ENCODE data around the gene PAPPA. TPM values are rescaled to one million over a fixed set of nuclear protein-coding genes. Genes with fewer than 3 reads are reported as not detected.

Gene PAPPA
- total RNA-seq, 2 experiments from 2014 or later = not detected

- Mint-ChIP-seq H3K36me3 (ENCODE audit: low read depth) (no peaks in the 10 kb centered on the region), H3K4me3 (no peak overlapping the region), H3K27me3 (no peaks in the 10 kb centered on the region), H3K9me3 (no peaks in the 10 kb centered on the region), H3K4me1 (no peaks in the 10 kb centered on the region), H3K27ac (no peak overlapping the region)
- POLR2A ChIA-PET = no interaction called here
- no peak for DNase-seq
- CTCF ChIA-PET = no interaction called here
Observed at GRCh38 chr9:116179568-116179967, 26.0 kb downstream of the PAPPA start.

GRCh38 chr9:116181853-116182610 is 28.4 kb downstream of the PAPPA start:
- H3K36me3 Mint-ChIP-seq (ENCODE audit: low read depth) = no peaks in the 10 kb centered on the region
- DNase-seq = no peak
- ChIA-PET CTCF (no interaction called here), POLR2A (no interaction called here)
- H3K9me3 Mint-ChIP-seq = peaks cover under 1% of the 10 kb centered on the region
- H3K4me3 Mint-ChIP-seq = no peak overlapping the region
- H3K27ac Mint-ChIP-seq = no peak overlapping the region
- no peaks in the 10 kb centered on the region for H3K27me3 Mint-ChIP-seq
- H3K4me1 Mint-ChIP-seq = no peaks in the 10 kb centered on the region

- CTCF ChIA-PET = no interaction called here
- DNase-seq = no peak
- no peaks in the 10 kb centered on the region for H3K27me3 Mint-ChIP-seq
- H3K4me3 Mint-ChIP-seq = no peak overlapping the region
- no peaks in the 10 kb centered on the region for H3K4me1 Mint-ChIP-seq
- peaks cover 3% of the 10 kb centered on the region for H3K9me3 Mint-ChIP-seq
- POLR2A ChIA-PET = no interaction called here
- H3K27ac Mint-ChIP-seq = no peak overlapping the region
- H3K36me3 Mint-ChIP-seq (ENCODE audit: low read depth) = no peaks in the 10 kb centered on the region
Observed at GRCh38 chr9:116182876-116183275, 29.3 kb downstream of the PAPPA start.

- ChIA-PET POLR2A (no interaction called here), CTCF (interaction anchor here (0.6 kb wide), 1 partner anchor 473 kb away, joined by 3 read pairs; no protein-coding TSS in a partner anchor)
- no peak overlapping the region for H3K27ac Mint-ChIP-seq
- no peaks in the 10 kb centered on the region for H3K4me1 Mint-ChIP-seq
- no peak for DNase-seq
- H3K36me3 Mint-ChIP-seq (ENCODE audit: low read depth) = no peaks in the 10 kb centered on the region
- peaks cover 3% of the 10 kb centered on the region for H3K9me3 Mint-ChIP-seq
- no peaks in the 10 kb centered on the region for H3K27me3 Mint-ChIP-seq
- H3K4me3 Mint-ChIP-seq = no peak overlapping the region
Observed at GRCh38 chr9:116187570-116188170, 34.1 kb downstream of the PAPPA start.

- H3K36me3 Mint-ChIP-seq (ENCODE audit: low read depth) = no peaks in the 10 kb centered on the region
- peaks cover 3% of the 10 kb centered on the region for H3K9me3 Mint-ChIP-seq
- H3K27ac Mint-ChIP-seq = no peak overlapping the region
- DNase-seq = no peak
- no peak overlapping the region for H3K4me3 Mint-ChIP-seq
- H3K4me1 Mint-ChIP-seq = no peaks in the 10 kb centered on the region
- POLR2A ChIA-PET = no interaction called here
- no peaks in the 10 kb centered on the region for H3K27me3 Mint-ChIP-seq
- CTCF ChIA-PET = no interaction called here
Observed at GRCh38 chr9:116189683-116190082, 36.1 kb downstream of the PAPPA start.

- no peaks in the 10 kb centered on the region for H3K4me1 Mint-ChIP-seq
- no peaks in the 10 kb centered on the region for H3K36me3 Mint-ChIP-seq (ENCODE audit: low read depth)
- POLR2A ChIA-PET = no interaction called here
- DNase-seq = no peak
- CTCF ChIA-PET = no interaction called here
- H3K27ac Mint-ChIP-seq = no peak overlapping the region
- no peaks in the 10 kb centered on the region for H3K27me3 Mint-ChIP-seq
- H3K4me3 Mint-ChIP-seq = no peak overlapping the region
- peaks cover 3% of the 10 kb centered on the region for H3K9me3 Mint-ChIP-seq
Observed at GRCh38 chr9:116190637-116191396, 37.2 kb downstream of the PAPPA start.

- H3K4me1 Mint-ChIP-seq = no peaks in the 10 kb centered on the region
- H3K27ac Mint-ChIP-seq = no peak overlapping the region
Observed at GRCh38 chr9:116191576-116192415, 38.2 kb downstream of the PAPPA start.

GRCh38 chr9:116193636-116194035 is 40.0 kb downstream of the PAPPA start:
- no peak for DNase-seq
- Mint-ChIP-seq H3K4me1 (no peaks in the 10 kb centered on the region), H3K27ac (no peak overlapping the region), H3K36me3 (ENCODE audit: low read depth) (no peaks in the 10 kb centered on the region), H3K9me3 (no peaks in the 10 kb centered on the region), H3K27me3 (no peaks in the 10 kb centered on the region), H3K4me3 (no peak overlapping the region)
- ChIA-PET CTCF (no interaction called here), POLR2A (no interaction called here)

More at GRCh38 chr9:116191576-116192415, 38.2 kb downstream of the PAPPA start:
- ChIA-PET POLR2A (no interaction called here), CTCF (no interaction called here)
- no peak for DNase-seq
- H3K4me3 Mint-ChIP-seq = no peak overlapping the region
- H3K36me3 Mint-ChIP-seq (ENCODE audit: low read depth) = no peaks in the 10 kb centered on the region
- H3K27me3 Mint-ChIP-seq = no peaks in the 10 kb centered on the region
- peaks cover 3% of the 10 kb centered on the region for H3K9me3 Mint-ChIP-seq

GRCh38 chr9:116196806-116197205 is 43.2 kb downstream of the PAPPA start:
- Mint-ChIP-seq H3K9me3 (no peaks in the 10 kb centered on the region), H3K36me3 (ENCODE audit: low read depth) (no peaks in the 10 kb centered on the region), H3K27me3 (no peaks in the 10 kb centered on the region), H3K4me3 (no peak overlapping the region), H3K27ac (no peak overlapping the region), H3K4me1 (no peaks in the 10 kb centered on the region)
- CTCF ChIA-PET = no interaction called here
- POLR2A ChIA-PET = no interaction called here
- DNase-seq = no peak

GRCh38 chr9:116198344-116198743 is 44.8 kb downstream of the PAPPA start:
- no peaks in the 10 kb centered on the region for H3K27me3 Mint-ChIP-seq
- H3K36me3 Mint-ChIP-seq (ENCODE audit: low read depth) = no peaks in the 10 kb centered on the region
- H3K4me1 Mint-ChIP-seq = no peaks in the 10 kb centered on the region
- H3K9me3 Mint-ChIP-seq = no peaks in the 10 kb centered on the region
- CTCF ChIA-PET = no interaction called here
- no peak for DNase-seq
- no peak overlapping the region for H3K4me3 Mint-ChIP-seq
- no peak overlapping the region for H3K27ac Mint-ChIP-seq
- POLR2A ChIA-PET = no interaction called here

- Mint-ChIP-seq H3K27me3 (no peaks in the 10 kb centered on the region), H3K9me3 (no peaks in the 10 kb centered on the region), H3K36me3 (ENCODE audit: low read depth) (no peaks in the 10 kb centered on the region), H3K4me3 (no peak overlapping the region), H3K27ac (no peak overlapping the region), H3K4me1 (no peaks in the 10 kb centered on the region)
- no peak for DNase-seq
- CTCF ChIA-PET = no interaction called here
- POLR2A ChIA-PET = no interaction called here
Observed at GRCh38 chr9:116202219-116202912, 48.8 kb downstream of the PAPPA start.

GRCh38 chr9:116204252-116204882 is 50.8 kb downstream of the PAPPA start:
- H3K4me1 Mint-ChIP-seq = no peaks in the 10 kb centered on the region
- H3K4me3 Mint-ChIP-seq = no peak overlapping the region
- no peaks in the 10 kb centered on the region for H3K27me3 Mint-ChIP-seq
- DNase-seq = no peak
- ChIA-PET POLR2A (no interaction called here), CTCF (no interaction called here)
- H3K9me3 Mint-ChIP-seq = no peaks in the 10 kb centered on the region
- H3K27ac Mint-ChIP-seq = no peak overlapping the region
- H3K36me3 Mint-ChIP-seq (ENCODE audit: low read depth) = no peaks in the 10 kb centered on the region

Measured in activated CD4-positive, alpha-beta memory T cell treated with anti-CD3 and anti-CD28 coated beads, Interleukin-2, amount 10 ng/mL, durations not matched to agents 7 days and 5 days (primary cell).